Fibroblast of skin of right biceps (primary cell): ENCODE data around the gene PRKACG.
"Not testable (repeated sequence)": the region's sequence is repeated elsewhere in the genome, so short reads cannot be mapped to it uniquely, and the experiment has no call there.

Experiments used
- DNase-seq: peaks from one replicate; pipeline ENCODE4 v3.0.0-alpha.2; 2013

Gene PRKACG

GRCh38 chr9:69023650-69024049 is 9.7 kb upstream of the PRKACG start:
- no peak for DNase-seq

DNA sequence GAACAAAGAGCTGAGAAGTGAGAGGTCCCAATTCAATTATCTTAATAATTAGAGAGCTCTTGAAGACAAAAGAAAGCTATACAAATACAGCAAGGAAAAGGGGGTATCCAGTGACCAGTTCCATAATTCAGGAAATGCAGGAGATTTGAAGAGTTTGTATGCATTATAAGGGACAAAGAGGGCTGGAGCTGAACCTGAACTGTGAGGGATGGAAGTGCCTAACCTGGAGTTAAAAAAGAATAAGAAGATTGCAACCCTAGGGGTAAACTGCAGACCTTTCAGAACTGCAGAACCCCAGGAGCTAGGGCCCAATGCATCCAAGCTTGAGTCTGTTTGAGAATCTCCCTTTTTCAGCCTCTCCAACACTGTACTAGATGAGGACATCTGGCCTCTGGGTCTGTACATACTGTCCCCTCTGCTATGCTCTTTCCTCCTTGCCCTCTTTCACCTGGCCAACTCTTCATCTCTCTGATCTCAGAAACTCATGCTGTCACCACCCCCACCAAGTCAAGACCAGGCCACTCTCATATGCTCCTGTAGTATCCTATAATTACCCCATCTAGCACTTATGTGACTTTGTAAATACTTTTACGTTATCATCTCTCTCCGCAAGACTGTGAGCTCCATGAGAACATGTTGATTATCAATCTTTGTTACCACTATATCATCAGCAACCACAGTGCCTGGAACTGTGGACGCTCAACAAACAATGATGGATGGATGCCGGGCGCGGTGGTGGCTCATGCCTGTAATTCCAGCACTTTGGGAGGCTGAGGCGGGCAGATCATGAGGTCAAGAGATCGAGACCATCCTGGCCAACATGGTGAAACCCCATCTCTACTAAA is 6.6 kb upstream of the PRKACG start:
- DNase-seq, result no peak

DNA sequence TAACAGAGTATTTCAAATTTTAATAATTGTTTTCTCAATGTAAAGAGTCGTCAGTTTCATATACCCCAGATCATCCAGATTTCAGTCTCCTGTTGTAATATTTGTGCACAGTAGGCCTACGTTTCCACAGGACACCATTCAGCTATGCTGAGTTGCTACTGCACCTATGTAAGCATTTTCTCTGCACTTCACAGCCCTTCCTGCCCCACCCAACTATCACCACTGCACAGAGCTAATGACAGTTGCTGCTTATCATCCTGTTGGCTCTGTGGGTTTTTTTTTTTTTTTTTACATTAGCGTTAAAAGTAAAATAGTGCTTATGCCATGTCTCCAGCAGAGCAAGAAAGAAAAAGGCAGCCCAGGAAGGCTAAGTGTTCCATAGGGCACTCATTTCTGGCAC is 5.9 kb upstream of the PRKACG start:
- no peak for DNase-seq

DNA sequence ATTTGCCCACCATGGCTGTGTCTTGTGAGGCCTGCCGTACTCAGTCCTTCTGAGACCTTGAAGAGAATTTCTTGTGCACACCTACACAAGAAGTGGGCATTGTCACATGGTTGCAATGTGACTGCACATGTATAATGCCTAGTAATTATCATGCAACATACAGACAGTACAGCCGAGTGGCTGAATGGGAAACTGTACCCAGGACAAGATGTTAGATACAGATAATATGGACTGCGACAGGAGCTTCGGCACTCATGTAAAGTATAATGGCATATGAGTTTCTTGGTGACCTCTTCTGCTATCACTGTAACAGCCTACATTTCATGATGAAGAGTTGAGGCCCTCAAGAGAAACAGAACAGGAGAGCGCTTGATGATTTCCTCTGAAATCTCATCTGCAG is 4.8 kb upstream of the PRKACG start:
- no peak for DNase-seq

DNA sequence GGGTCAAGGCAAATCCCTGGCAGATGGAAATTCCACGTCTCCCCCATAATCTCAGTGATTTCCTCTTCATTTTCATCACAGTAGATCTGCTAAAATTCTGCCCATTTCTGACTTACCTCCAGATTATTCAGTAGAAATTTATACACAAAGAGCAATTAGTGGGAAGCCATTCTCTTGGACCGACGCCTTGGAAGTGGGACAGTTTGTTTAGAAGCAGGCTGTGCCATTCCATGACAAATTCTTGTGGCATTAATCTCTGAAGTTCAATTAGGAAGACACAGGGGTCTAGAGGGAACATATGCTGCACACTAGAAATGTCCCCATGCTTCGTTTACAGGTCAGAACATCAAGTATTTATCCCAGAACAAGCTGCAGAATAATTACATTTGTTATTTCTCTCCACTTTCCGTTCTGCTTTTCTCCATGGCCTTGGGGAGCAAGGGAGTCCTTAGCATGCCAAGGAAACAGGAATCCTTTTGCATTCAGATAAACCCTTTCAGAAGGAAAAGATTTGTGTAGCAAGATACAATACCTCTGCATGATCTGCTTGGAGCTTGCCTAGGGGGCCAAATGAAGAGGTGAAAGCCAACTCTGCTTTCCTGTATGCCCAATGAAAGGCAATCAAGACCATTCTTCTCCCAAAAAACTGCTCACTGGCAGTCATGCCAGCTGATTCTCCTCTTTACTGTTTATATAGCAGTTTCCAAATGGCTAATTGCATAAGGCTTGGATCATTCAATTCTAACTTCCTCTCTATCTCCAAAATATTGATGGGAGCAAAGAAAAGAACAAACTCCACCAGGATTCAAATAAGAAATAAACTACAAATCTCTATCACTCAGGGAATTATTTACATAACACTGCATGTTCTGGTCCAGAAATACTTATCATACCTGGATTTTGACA is 2.5 kb upstream of the PRKACG start:
- DNase-seq, result no peak

- no peak for DNase-seq
Observed at GRCh38 chr9:69013382-69013727, 558 bp downstream of the PRKACG start.

DNA sequence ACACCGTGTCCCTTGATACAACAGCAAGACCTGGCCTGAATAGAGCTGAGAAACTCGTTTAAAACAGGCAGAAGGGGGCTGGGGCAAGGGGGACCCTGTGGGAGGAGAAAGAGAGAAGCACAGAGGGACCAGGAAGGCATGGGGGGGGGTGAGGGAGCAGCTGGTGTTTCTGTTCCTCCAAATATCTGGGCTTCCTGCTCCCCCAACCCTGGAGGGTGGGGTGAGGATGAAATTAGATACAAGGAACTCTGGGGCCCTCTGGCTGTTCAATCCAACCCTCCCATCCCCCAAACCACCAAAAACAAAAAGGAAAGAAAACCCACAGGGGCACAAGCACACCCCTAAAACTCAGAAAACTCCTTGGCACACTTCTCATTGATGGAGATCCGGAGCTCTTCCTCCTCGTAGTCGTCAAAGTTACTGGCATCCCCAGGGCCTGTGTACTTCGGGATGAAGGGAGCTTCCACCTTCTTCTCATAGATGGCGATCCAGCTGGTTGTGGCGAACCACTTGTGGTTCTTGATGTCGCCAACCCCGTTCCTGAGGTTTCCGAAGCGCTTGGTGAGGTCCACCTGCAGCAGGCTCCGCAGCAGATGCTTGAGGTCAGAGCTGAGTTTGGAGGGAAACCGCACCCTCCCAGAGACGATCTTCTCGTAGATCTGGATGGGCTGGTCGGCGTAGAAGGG is 1.1 kb downstream of the PRKACG start:
- DNase-seq, result no peak

- no peak for DNase-seq
Observed at GRCh38 chr9:69009708-69010107, 4.2 kb downstream of the PRKACG start.

DNA sequence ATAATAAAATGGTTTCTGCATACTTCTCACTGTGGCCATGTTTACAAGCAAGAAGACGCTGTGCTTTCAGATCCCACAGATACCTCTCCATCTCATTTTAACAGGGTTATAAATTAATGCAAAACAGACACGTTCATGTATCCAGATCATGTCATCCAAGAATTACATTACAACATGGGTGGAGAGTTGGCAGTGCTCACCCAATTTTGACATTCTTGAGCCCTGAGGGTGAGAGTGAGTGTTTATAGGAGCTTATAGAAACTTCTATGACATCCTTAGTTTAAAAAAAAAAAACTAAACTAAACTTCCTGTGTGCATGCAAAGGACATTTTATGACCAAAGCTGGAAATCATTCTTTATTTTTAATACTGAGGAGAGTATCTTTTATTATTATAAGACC is 9.1 kb downstream of the PRKACG start:
- DNase-seq, result peak; percentile 7

DNA sequence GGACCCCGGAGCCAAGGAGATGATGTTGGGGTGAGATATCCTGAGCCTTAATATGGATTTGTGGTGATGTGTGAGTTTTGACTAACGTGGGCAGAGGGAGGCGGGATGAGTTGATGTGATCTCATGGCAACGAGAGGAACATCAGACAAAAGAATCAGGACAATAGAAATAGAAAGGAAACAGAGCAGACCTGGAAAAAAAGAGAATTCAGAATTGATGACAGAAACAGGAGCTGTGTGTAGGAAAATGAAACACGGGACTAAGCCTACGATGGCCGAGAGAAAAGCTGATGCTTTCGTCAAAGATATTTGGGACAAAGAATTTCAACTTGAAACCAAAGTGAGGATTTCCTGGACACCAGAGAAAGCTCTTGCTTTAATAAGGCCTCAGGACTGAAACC is 10.9 kb downstream of the PRKACG start:
- no peak for DNase-seq

DNA sequence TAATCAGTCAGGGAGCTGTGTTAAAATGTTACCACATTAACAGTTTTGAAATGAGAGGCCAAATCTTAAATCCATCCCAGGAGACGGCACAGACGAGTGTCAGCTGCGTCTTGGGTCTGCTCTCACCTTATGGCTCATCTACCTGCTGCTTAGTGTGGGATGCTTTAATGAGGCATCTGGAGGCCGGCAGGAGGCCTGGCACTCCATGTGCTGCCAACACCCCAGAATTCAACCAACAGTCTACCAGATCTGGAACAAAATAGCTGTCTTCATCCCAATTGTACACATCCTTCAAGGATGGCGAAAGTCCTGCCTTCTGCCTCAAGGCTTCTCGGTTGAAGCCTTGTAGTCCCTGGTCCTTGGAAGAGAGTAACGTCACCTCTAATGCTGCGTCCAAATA is 12.0 kb downstream of the PRKACG start:
- DNase-seq, result no peak

DNA sequence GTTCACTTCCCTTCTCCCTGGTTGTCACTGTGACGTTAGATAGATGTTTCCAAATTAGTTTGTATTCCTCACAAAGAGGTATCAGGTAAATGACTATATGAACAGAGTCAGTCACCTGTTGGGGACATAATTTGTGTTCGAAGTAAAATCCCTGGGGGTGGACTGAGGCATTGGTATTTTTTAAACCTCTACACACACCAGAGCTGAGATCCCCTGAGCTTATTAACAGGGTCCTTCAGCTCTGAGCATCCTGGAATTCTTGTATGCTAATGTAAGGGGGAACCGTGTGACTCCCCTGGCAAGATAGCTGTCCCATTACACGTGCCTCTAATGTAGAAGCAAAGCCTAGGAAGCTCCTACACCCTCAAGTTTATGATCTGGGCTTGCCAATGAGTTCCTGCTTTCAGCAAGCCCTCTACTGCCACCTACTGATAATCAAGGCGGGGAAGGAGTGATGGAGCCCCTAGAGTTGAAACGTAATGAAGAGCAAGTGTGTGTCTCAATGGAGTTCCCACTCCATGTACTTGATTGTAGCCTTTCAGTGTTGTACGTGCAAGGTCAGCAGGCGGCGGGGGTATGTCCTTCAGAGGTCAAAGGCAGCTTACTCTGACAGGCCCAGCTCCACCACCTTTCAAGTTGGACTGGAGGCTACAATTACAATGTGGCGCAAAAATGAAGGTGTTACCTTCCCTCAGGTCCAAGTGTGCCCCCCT is 14.4 kb downstream of the PRKACG start:
- peak; percentile 54 for DNase-seq

- no peak for DNase-seq
Observed at GRCh38 chr9:68998812-68999211, 15.1 kb downstream of the PRKACG start.

- no peak for DNase-seq
Observed at GRCh38 chr9:68998385-68998784, 15.5 kb downstream of the PRKACG start.

GRCh38 chr9:68997666-68998065 is 16.2 kb downstream of the PRKACG start:
- DNase-seq, result no peak

- DNase-seq, result no peak
Observed at GRCh38 chr9:68996462-68996861, 17.5 kb downstream of the PRKACG start.

- DNase-seq, result no peak
Observed at GRCh38 chr9:68995776-68996175, 18.1 kb downstream of the PRKACG start.

DNA sequence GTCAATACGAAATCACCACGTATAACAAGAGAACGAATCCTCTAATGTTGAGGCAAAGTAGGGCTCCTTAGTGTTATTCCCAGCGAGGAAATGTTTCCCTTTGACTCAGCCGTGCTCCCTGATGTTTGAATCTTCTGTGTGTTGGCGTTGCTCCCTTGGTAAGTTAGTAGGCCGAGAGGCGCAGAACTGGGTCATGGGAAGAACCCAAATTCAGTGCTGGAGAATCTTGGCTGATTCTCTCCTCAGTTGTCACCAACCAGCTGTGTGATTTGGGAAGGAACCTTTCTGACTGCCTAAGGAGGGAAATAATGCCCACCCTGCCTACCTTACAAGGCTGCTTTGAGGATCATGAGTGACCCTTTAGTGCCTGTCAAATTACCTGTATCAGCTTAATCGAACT is 22.5 kb downstream of the PRKACG start:
- no peak for DNase-seq

- DNase-seq, result not testable (repeated sequence)
Observed at GRCh38 chr9:68986949-68987348, 27.0 kb downstream of the PRKACG start.

- DNase-seq, result no peak
Observed at GRCh38 chr9:68983522-68984424, 30.1 kb downstream of the PRKACG start.

DNA sequence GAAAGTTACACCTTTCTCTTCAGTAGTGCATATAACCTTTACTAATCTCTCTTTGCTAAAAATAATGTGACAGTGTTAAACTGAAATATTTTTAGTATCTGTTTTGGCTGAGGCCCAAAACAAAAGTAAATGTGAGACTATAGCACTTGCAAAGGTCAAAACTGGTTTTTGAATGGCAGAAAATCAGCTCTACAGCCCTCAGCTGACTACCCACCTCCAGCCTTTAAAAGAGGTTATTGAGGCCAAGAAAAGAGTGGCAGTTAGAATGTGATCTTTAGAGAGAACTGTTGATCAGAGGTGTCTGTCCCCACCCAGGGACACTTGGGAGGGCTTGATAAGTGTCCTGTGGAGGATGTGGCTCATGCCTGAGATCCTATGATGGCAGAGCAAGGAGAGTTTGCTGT is 30.9 kb downstream of the PRKACG start:
- DNase-seq, result no peak

- no peak for DNase-seq
Observed at GRCh38 chr9:68981789-68982188, 32.1 kb downstream of the PRKACG start.
